Measurements from ENCODE around the gene MUC5AC.

Gene MUC5AC

DNA sequence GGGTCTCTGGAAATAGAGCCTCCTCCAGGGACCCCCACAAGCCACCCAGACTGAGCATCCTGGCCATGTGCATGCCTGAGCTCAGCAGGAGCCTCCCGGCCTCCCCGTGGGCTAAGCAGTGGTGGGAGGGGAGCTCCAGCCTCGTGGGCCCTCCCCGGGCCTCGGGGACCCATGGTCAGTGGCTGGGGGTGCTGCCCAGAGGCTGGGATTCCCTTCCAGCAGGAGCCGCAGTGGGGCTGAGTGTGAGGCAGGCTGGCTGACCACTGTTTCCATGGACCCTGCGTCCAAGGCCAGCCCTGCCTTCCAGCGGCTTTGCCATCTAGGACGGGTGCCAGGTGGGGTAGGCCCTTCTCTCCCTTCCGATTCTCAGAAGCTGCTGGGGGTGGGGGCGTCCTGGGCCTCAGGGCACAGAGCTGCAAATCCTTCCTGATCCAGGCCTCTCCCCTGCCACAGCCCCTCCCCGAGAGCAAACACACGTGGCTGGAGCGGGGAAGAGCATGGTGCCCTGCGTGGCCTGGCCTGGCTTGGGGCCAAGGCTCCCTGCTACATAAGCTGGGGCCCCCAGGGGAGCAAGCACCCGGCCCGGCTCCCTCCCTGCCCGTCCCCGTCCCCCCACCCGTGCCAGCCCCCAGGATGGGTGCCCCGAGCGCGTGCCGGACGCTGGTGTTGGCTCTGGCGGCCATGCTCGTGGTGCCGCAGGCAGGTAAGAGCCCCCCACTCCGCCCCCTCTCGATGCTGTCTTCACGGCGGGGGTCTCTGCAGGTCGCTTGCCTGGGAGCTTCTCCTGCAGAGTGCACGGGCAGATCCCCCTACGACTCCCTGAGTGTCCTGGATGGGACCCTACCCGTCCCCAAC, 65.0 kb downstream of the MUC5AC start, which contains the start of gene MUC5B:
Gene MUC5B, plus strand, starts transcription at position 576 of the 855 bp plus-strand sequence. Its CDS starts 58 bp downstream, at position 634.
- H3K4me3 ChIP-seq (ENCODE audit: low read depth, low read length): no peak within 1 kb of the TSS
- TF ChIP-seq, protein P1, sequence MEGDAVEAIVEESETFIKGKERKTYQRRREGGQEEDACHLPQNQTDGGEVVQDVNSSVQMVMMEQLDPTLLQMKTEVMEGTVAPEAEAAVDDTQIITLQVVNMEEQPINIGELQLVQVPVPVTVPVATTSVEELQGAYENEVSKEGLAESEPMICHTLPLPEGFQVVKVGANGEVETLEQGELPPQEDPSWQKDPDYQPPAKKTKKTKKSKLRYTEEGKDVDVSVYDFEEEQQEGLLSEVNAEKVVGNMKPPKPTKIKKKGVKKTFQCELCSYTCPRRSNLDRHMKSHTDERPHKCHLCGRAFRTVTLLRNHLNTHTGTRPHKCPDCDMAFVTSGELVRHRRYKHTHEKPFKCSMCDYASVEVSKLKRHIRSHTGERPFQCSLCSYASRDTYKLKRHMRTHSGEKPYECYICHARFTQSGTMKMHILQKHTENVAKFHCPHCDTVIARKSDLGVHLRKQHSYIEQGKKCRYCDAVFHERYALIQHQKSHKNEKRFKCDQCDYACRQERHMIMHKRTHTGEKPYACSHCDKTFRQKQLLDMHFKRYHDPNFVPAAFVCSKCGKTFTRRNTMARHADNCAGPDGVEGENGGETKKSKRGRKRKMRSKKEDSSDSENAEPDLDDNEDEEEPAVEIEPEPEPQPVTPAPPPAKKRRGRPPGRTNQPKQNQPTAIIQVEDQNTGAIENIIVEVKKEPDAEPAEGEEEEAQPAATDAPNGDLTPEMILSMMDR (IDR thresholded peaks at IDR 0.05; ENCODE audit: borderline replicate concordance, insufficient read depth, low read depth, low read length): no peak

DNA sequence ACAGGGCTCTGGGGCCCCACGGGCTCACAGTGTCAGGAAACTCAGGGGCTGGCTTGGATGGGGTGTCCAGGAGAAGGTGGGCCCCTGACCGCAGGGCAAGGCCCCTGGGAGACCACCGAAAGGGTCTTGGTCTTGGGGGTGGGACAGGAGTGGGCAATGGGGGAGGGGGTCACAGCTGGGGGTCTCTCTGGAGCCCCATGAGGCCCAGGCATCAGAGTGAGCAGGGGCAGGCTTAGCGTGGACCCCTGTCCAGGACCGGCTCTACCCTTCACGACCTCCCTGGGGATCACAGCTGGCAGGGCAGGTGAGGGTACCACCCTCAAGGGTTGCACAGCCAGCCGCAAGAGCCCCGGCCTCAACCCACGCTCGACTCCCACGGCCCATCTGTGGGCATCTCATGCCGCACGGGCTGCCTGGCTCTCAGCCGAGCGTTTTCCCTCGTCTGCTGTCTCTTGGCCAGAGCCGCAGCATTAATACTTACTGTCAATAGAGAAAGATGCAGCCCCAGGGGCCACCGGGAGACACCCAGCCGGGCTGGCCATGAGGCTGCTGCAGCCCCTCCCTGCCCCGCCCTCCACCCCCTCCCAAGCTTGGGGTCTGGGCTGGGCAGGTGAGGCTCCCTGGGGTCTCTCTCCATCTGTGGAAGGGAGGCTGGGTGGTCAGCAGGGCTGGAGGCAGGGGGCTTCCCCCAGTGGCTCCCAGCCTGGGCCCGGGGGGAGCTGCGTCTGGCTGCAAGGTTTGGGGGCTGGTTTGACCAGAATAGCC, 65.8 kb downstream of the MUC5AC start:
- H3K4me3 ChIP-seq (ENCODE audit: low read depth, low read length): no peak overlapping the region
- TF ChIP-seq, protein P1 (IDR thresholded peaks at IDR 0.05; ENCODE audit: borderline replicate concordance, insufficient read depth, low read depth, low read length): no peak

DNA sequence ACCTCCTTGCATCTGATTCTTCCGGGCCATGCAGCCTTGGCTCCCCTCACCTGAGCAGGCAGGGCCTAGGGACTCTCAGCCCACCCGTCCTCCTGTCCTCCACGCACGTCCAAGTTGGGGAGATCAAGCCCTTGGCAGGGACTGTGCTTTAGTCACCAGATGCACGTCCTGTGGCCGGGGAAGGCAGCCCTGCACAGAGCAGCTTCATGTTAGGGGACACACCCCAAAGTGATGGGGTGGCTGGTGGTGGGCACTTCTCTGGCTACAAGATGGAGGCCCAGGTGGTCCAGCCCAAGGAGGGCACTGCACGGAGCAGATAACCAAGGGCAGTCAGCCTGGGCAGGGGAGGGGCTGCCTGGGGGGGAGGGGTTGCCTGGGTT, 66.3 kb downstream of the MUC5AC start:
- no peak overlapping the region for H3K4me3 ChIP-seq (ENCODE audit: low read depth, low read length)
- TF ChIP-seq, protein P1 (IDR thresholded peaks at IDR 0.05; ENCODE audit: borderline replicate concordance, insufficient read depth, low read depth, low read length): no peak

DNA sequence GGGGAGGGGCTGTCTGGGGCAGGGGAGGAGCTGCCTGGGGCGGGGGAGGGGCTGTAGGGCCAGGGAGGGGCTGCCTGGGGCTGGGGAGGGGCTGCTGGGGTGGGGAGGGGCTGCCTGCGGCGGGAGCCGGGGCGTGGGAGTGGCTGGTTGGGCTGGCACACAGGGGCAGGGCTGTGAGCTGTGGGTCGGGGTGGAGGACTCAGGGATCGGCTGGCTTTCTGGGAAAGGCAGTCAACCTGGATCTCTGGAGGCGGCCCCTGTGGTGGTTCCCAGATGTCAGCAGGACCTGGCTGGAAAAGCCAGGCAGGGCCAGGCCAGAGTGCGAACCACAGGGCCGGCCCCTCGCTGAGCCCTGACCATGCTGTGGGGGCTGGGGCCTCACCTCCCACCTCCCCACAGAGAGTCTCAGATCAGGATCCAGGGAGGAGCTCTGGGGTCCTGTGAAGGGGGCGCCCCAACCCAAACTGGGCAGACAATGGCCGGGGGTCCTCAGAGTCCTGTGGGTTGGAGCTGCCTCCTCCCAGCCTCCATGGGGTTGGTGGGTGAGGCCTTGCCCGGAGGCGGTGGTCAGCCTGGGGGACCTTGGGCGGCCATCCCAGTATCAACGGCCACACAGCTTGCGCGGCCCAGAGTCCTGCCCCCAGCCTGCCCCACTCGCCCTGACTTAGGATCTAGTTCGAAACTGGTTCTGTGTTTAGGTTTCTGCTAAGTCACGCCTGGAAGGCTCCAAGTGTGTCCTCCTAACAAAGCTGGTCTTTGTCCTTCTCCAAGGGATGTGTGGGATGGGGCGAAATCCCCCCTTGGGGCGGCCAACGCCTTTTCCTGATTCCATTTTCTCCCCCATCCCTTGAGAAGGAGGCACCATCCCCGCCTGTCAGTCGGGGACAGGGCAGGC, 67.0 kb downstream of the MUC5AC start:
- TF ChIP-seq, protein P1 (IDR thresholded peaks at IDR 0.05; ENCODE audit: borderline replicate concordance, insufficient read depth, low read depth, low read length): no peak

DNA sequence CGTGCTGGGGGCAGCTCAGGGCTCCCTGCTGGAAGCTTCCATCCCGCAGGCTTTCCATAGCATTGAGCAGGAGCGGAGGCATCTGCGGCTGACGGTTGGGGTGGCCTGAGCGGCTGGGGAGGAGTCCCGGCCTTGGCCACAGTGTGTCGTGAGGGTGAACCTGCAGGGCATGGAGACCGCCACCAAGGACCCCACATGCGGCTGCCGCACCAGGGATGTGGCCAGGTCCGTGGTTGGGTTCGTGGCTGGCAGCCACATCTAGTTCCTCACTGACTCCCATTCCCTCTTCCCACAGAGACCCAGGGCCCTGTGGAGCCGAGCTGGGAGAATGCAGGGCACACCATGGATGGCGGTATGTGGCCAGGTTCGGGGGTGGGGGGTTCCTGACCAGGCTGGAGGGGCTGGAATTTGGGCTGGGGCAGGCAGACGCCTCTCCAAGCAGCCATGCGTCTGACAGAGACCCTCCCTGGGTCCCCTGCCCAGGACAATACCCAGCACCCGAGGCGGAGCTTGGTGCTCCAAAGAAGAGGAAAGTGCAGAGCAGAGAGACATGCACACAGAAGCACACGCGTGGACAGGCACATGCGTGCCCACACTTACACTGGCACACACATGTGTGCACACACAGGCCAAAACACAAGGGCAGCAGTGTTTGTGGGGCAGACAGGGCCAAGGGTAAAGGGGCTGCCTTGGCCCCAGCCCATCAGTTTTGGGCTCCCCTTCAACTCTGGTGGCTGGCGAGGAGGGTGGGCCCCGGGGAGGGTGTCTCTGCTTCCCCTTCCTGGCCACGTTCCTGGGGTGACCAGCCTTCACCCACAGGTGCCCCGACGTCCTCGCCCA, 67.9 kb downstream of the MUC5AC start:
- TF ChIP-seq, protein P1 (IDR thresholded peaks at IDR 0.05; ENCODE audit: borderline replicate concordance, insufficient read depth, low read depth, low read length): no peak
- no peak overlapping the region for H3K4me3 ChIP-seq (ENCODE audit: low read depth, low read length)

More for the DNA sequence above, 67.0 kb downstream of the MUC5AC start:
- H3K4me3 ChIP-seq (ENCODE audit: low read depth, low read length): no peak overlapping the region

Measured in GM12875 (cell line).